GM18517 (cell line): ENCODE data around the gene ERICH2.

Experiments used
- ATAC-seq: cut with Tn5 transposase; IDR thresholded peaks from one replicate; pipeline ENCODE4 v1.9.1; 2021; ENCODE audit warnings: mild to moderate bottlenecking, moderate library complexity; ENCODE audit not compliant: unreplicated experiment

ERICH2 gene

GRCh38 chr2:170762760-170763159 lies 7.4 kb upstream of the ERICH2 start:
- no peak for ATAC-seq

- ATAC-seq = no peak
Observed at GRCh38 chr2:170763232-170763631, 6.9 kb upstream of the ERICH2 start.

GRCh38 chr2:170764880-170765261 lies 5.3 kb upstream of the ERICH2 start:
- ATAC-seq = no peak

- no peak for ATAC-seq
Observed at GRCh38 chr2:170766693-170767092, 3.5 kb upstream of the ERICH2 start.

GRCh38 chr2:170770606-170771420 lies 635 bp downstream of the ERICH2 start:
- no peak for ATAC-seq

- no peak for ATAC-seq
Observed at GRCh38 chr2:170771421-170771937, 1.3 kb downstream of the ERICH2 start.

GRCh38 chr2:170772295-170772694 lies 2.1 kb downstream of the ERICH2 start:
- ATAC-seq = no peak

GRCh38 chr2:170774074-170774473 lies 3.9 kb downstream of the ERICH2 start:
- ATAC-seq = no peak

GRCh38 chr2:170778900-170779299 lies 8.7 kb downstream of the ERICH2 start:
- ATAC-seq = no peak

GRCh38 chr2:170779304-170779703 lies 9.1 kb downstream of the ERICH2 start:
- ATAC-seq = no peak

- ATAC-seq = no peak
Observed at GRCh38 chr2:170782673-170783072, 12.5 kb downstream of the ERICH2 start.

- ATAC-seq = no peak
Observed at GRCh38 chr2:170783549-170783948, 13.4 kb downstream of the ERICH2 start.

GRCh38 chr2:170798996-170799395 lies 28.8 kb downstream of the ERICH2 start:
- no peak for ATAC-seq

- ATAC-seq = no peak
Observed at GRCh38 chr2:170806548-170806947, 36.4 kb downstream of the ERICH2 start.

GRCh38 chr2:170812710-170813600 lies 42.8 kb downstream of the ERICH2 start:
- no peak for ATAC-seq

- ATAC-seq = no peak
Observed at GRCh38 chr2:170813611-170814532, 43.7 kb downstream of the ERICH2 start.

- no peak for ATAC-seq
Observed at GRCh38 chr2:170814533-170815230, 44.5 kb downstream of the ERICH2 start.

- no peak for ATAC-seq
Observed at GRCh38 chr2:170815311-170815710, 45.1 kb downstream of the ERICH2 start.

- ATAC-seq = peak; percentile 46
Observed at GRCh38 chr2:170815746-170816503, 45.7 kb downstream of the ERICH2 start.
